HG03045 (cell line): Measurements from ENCODE around the gene SLC25A34.

Source experiments
- ATAC-seq: cut with Tn5 transposase; IDR thresholded peaks from one replicate; pipeline ENCODE4 v1.9.1; 2021; ENCODE audit warnings: mild to moderate bottlenecking, moderate library complexity; ENCODE audit not compliant: unreplicated experiment

Gene SLC25A34

GRCh38 chr1:15770313-15770962 lies 34.4 kb downstream of the SLC25A34 start:
- no peak for ATAC-seq

DNA sequence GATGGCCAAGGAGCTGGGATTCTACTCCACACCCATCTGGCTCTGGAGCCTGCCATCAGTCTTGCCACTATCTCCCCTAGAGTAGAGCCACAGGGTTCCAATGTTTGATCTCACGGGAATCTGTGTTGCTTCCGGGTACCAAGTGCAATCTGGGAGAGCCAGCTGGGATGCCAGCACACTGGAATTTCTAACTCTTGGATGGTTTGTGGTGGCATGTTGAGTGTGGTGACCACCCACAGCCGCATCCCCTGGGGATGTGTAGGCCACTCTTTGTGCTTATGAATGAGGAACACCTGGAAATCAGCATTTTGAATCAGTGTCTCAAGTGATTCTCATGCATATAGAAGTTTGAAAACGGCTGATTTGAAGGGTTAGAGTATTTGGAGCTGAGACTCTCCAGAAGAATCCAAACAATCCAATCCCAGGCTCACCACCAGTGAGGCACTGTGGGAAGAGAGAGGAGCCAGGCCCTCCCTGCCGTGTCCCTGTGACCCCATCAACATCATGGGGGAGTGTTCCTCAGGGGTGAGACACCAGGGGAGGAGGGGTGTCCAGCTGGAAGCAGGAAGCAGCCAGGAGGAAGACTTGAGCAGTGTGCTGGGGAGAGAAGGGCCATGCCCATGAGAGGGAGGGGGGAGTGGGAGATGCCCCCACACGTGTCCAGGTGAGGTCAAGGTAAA lies 35.9 kb downstream of the SLC25A34 start:
- ATAC-seq: no peak

- ATAC-seq: no peak
These were observed 39.6 kb downstream of the SLC25A34 start for GRCh38 chr1:15775706-15776105.

GRCh38 chr1:15777909-15778707 lies 42.0 kb downstream of the SLC25A34 start:
- ATAC-seq: no peak

DNA sequence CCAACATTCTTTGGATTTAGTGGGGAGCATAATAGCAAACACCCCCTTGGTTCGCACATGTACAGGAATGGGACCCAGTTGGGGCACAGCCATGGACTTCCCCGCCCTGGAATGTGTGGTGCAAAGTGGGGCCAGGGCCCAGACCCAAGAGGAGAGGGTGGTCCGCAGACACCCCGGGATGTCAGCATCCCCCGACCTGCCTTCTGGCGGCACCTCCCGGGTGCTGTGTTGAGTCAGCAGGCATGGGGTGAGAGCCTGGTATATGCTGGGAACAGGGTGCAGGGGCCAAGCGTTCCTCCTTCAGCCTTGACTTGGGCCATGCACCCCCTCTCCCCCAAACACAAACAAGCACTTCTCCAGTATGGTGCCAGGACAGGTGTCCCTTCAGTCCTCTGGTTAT lies 49.6 kb downstream of the SLC25A34 start:
- no peak for ATAC-seq

DNA sequence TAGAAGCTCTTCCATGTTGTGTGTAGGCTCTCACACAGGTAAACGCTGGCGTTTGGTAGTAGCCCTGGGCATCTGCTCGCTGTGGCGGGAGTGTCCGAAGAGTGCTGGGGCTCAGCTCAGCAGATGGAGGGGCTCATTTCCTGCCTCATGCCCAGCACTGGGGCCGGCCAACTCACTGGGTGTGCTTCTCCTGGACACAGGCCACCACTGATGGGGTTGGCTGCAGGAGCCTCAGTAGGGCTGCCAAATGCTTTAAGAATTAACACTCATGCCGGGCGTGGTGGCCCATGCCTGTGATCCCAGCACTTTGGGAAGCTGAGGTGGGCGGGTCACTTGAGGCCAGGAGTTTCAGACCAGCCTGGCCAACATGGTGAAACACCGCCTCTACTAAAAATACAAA lies 50.5 kb downstream of the SLC25A34 start:
- no peak for ATAC-seq

- no peak for ATAC-seq
These were observed 52.7 kb downstream of the SLC25A34 start for GRCh38 chr1:15788624-15789301.
